Measurements from ENCODE around the gene TANK. TPM values are rescaled to one million over a fixed set of nuclear protein-coding genes. Genes with fewer than 3 reads are reported as not detected.

Gene TANK
- total RNA-seq, 1 experiment from 2014 or later, result 35.9 TPM

DNA sequence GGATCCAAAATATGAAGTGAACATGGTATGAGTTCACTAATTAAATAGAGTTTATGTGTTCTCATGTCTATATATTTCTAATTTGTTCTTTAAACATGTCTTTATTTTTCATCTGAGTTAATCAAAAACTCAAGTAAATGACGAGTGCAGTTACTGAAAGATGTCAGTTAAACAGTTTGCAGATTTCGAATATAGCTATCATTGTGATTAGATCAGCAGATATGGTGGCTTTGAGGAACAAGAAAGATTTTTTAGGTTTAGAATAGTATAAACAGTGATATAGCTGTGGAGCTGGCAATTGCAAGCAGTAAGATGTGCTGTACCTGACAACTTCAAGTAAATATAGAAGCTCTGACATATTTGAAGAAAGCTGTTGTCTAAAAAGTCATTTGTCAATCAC is 49.7 kb downstream of the TANK start:
- H3K4me3 ChIP-seq (ENCODE audit: low read depth, low read length, poor library complexity, severe bottlenecking), result no peak overlapping the region
- no peaks in the 10 kb centered on the region for H3K4me1 ChIP-seq (ENCODE audit: insufficient read depth, low read length, poor library complexity, severe bottlenecking)
- TF ChIP-seq, protein P1, sequence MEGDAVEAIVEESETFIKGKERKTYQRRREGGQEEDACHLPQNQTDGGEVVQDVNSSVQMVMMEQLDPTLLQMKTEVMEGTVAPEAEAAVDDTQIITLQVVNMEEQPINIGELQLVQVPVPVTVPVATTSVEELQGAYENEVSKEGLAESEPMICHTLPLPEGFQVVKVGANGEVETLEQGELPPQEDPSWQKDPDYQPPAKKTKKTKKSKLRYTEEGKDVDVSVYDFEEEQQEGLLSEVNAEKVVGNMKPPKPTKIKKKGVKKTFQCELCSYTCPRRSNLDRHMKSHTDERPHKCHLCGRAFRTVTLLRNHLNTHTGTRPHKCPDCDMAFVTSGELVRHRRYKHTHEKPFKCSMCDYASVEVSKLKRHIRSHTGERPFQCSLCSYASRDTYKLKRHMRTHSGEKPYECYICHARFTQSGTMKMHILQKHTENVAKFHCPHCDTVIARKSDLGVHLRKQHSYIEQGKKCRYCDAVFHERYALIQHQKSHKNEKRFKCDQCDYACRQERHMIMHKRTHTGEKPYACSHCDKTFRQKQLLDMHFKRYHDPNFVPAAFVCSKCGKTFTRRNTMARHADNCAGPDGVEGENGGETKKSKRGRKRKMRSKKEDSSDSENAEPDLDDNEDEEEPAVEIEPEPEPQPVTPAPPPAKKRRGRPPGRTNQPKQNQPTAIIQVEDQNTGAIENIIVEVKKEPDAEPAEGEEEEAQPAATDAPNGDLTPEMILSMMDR (conservative IDR thresholded peaks at IDR 0.05; ENCODE audit: low read depth, low read length), result no peak
- TF ChIP-seq EZH2 (IDR thresholded peaks at IDR 0.05; ENCODE audit: borderline replicate concordance, low read depth, low read length, poor library complexity, severe bottlenecking), result no peak
- no TSS peak for BruUV-seq (replicated peaks)
- H3K36me3 ChIP-seq (ENCODE audit: insufficient read depth, low read length, poor library complexity, severe bottlenecking), result no peaks in the 10 kb centered on the region
- DNase-seq (ENCODE audit: low spot score), result no peak
- CTCF ChIA-PET, result no interaction called here
- intact Hi-C loops (cut with micrococcal nuclease; ENCODE audit: unreplicated experiment), result no loop called here
- no peaks in the 10 kb centered on the region for H3K27me3 ChIP-seq (replicated peaks; ENCODE audit: insufficient read depth, low read depth, low read length, poor library complexity)
- POLR2A ChIA-PET (ENCODE audit: low non-redundant PET), result no interaction called here
- H3K9me3 ChIP-seq (ENCODE audit: low read depth, low read length, poor library complexity, severe bottlenecking), result no peaks in the 10 kb centered on the region
- no peak overlapping the region for H3K27ac ChIP-seq (ENCODE audit: low read depth, low read length, poor library complexity, severe bottlenecking)

DNA sequence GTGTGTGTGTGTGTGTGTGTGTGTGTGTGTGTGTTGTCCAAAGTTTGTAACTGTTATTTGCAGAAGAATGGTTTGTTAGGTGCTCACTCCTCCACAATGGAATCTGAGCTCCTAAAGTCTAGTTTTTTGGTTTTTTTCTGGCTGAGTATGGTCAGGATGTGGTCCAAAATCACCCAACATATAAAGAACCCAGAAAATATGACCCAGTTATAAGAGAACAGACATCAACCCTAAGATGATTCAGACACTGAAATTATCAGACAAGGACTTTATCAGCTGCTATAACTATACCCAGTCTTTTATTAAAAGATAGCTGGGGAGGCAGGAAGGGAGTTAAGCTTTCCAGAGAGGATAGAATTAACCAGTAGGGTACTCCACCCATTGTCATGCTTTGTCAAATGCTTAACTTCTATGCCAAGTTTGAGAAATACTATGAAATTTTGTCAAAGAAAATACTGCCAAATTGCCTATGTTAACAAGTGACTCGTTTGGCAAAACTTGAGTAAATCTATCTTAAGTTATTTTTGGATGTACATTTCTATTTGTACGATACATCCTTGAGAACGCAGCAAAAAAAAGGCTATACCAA is 57.5 kb downstream of the TANK start:
- no peaks in the 10 kb centered on the region for H3K4me1 ChIP-seq (ENCODE audit: insufficient read depth, low read length, poor library complexity, severe bottlenecking)
- H3K4me3 ChIP-seq (ENCODE audit: low read depth, low read length, poor library complexity, severe bottlenecking), result no peak overlapping the region
- intact Hi-C loops (cut with micrococcal nuclease; ENCODE audit: unreplicated experiment), result no loop called here
- H3K27me3 ChIP-seq (replicated peaks; ENCODE audit: insufficient read depth, low read depth, low read length, poor library complexity), result no peaks in the 10 kb centered on the region
- no peak for DNase-seq (ENCODE audit: low spot score)
- CTCF ChIA-PET, result no interaction called here
- H3K9me3 ChIP-seq (ENCODE audit: low read depth, low read length, poor library complexity, severe bottlenecking), result no peaks in the 10 kb centered on the region
- no peak overlapping the region for H3K27ac ChIP-seq (ENCODE audit: low read depth, low read length, poor library complexity, severe bottlenecking)
- POLR2A ChIA-PET (ENCODE audit: low non-redundant PET), result no interaction called here
- TF ChIP-seq EZH2 (IDR thresholded peaks at IDR 0.05; ENCODE audit: borderline replicate concordance, low read depth, low read length, poor library complexity, severe bottlenecking), result no peak
- TF ChIP-seq, protein P1 (conservative IDR thresholded peaks at IDR 0.05; ENCODE audit: low read depth, low read length), result no peak
- H3K36me3 ChIP-seq (ENCODE audit: insufficient read depth, low read length, poor library complexity, severe bottlenecking), result no peaks in the 10 kb centered on the region
- no TSS peak for BruUV-seq (replicated peaks)

DNA sequence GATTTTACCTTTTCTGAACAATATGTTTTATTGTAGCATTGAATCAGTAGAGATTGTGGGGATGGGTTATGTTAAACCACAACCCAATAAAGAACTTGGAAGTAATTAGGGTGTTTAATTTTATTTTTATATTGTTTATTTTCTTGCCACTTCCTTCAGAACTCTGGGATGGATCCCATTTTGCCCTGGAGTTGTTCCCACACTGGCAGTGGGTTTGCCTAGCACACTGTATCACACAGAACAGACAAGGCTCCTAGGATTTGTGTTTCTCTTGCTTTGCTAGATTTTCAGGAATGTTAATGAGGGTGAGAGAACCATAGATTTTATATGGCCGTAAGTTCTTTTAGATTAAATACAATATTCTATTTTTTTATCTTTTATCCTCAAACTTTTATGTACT is 59.0 kb downstream of the TANK start:
- POLR2A ChIA-PET (ENCODE audit: low non-redundant PET), result no interaction called here
- BruUV-seq (replicated peaks), result no TSS peak

More for the DNA sequence above, 59.0 kb downstream of the TANK start:
- H3K9me3 ChIP-seq (ENCODE audit: low read depth, low read length, poor library complexity, severe bottlenecking), result no peaks in the 10 kb centered on the region
- H3K27me3 ChIP-seq (replicated peaks; ENCODE audit: insufficient read depth, low read depth, low read length, poor library complexity), result no peaks in the 10 kb centered on the region
- CTCF ChIA-PET, result no interaction called here
- H3K4me1 ChIP-seq (ENCODE audit: insufficient read depth, low read length, poor library complexity, severe bottlenecking), result peaks cover 6% of the 10 kb centered on the region
- no peak overlapping the region for H3K4me3 ChIP-seq (ENCODE audit: low read depth, low read length, poor library complexity, severe bottlenecking)
- no peaks in the 10 kb centered on the region for H3K36me3 ChIP-seq (ENCODE audit: insufficient read depth, low read length, poor library complexity, severe bottlenecking)
- no peak overlapping the region for H3K27ac ChIP-seq (ENCODE audit: low read depth, low read length, poor library complexity, severe bottlenecking)
- TF ChIP-seq EZH2 (IDR thresholded peaks at IDR 0.05; ENCODE audit: borderline replicate concordance, low read depth, low read length, poor library complexity, severe bottlenecking), result no peak
- TF ChIP-seq, protein P1 (conservative IDR thresholded peaks at IDR 0.05; ENCODE audit: low read depth, low read length), result no peak
- intact Hi-C loops (cut with micrococcal nuclease; ENCODE audit: unreplicated experiment), result no loop called here
- DNase-seq (ENCODE audit: low spot score), result no peak
